Peyer's patch (tissue), 4 donors: ENCODE results near the gene GEMIN5.

Experiments
- CTCF ChIP-seq, 6 experiments: fragments of 450-650 bp in 4 of 6; fragments of 200-600 bp in 2 of 6; sonication (generic) in 1 of 6; IDR thresholded peaks; one replicate each; pipeline ENCODE4 v1.5.1; 2017 to 2019; ENCODE audit warnings: antibody characterized with exemption in 6 of 6, mild to moderate bottlenecking in 3 of 6, moderate library complexity in 1 of 6
- POLR2A ChIP-seq, 2 donors: fragments of 450-650 bp; IDR thresholded peaks; one replicate each; pipeline ENCODE4 v1.5.1; 2017; ENCODE audit warnings: antibody characterized with exemption in 2 of 2, mild to moderate bottlenecking in 2 of 2, moderate library complexity in 2 of 2

- TF ChIP-seq CTCF (IDR thresholded peaks at IDR 0.05), result no peak
- no peak for TF ChIP-seq POLR2A (IDR thresholded peaks at IDR 0.05)
Observed at GRCh38 chr5:154901913-154902312, 36.1 kb downstream of the GEMIN5 start.
